Adrenal gland (tissue), 12 donors: ENCODE data around the gene NAA20. TPM values are rescaled to one million over a fixed set of nuclear protein-coding genes. Genes with fewer than 3 reads are reported as not detected.

Source experiments
- DNase-seq, 7 donors: peaks; one replicate each; pipeline ENCODE4 v3.0.0-alpha.2; 2019 to 2020
- H3K27ac ChIP-seq, 5 donors: fragments of 200-600 bp; sonication (generic) in 4 of 5; 1 replicate in 3 of 5; 2 replicates in 2 of 5; pipeline versions ENCODE4 v1.5.1 to v1.8.0; 2016 to 2020; ENCODE audit warnings: mild to moderate bottlenecking in 1 of 5
- H3K27me3 ChIP-seq: fragments of 200-600 bp; 2 replicates; pipeline ENCODE4 v1.8.0; 2021
- H3K36me3 ChIP-seq, 2 donors: fragments of 200-600 bp; replicated peaks in 1 of 2; 1 replicate in 1 of 2; 2 replicates in 1 of 2; pipeline versions ENCODE4 v1.5.1 to v1.8.0; 2018 to 2022
- H3K4me1 ChIP-seq, 2 donors: fragments of 200-600 bp; replicated peaks in 1 of 2; 1 replicate in 1 of 2; 2 replicates in 1 of 2; pipeline versions ENCODE4 v1.5.1 to v1.8.0; 2018 to 2021
- H3K4me3 ChIP-seq, 4 donors: fragments of 200-600 bp; sonication (generic) in 3 of 4; one replicate each; pipeline ENCODE4 v1.5.1; 2016 to 2018
- H3K9me3 ChIP-seq, 3 donors: fragments of 200-600 bp; sonication (generic) in 1 of 3; replicated peaks in 1 of 3; 1 replicate in 2 of 3; 2 replicates in 1 of 3; pipeline versions ENCODE4 v1.5.1 to v1.8.0; 2016 to 2021
- POLR2A ChIP-seq, 2 donors: fragments of 450-650 bp; IDR thresholded peaks; one replicate each; pipeline ENCODE4 v1.6.1; 2017; ENCODE audit warnings: antibody characterized with exemption in 2 of 2, mild to moderate bottlenecking in 2 of 2, moderate library complexity in 1 of 2
- WGBS, 4 donors: extraction: QIAGEN DNeasy Blood & Tissue Kit in 2 of 4; methylation state at CpG; one replicate each; pipeline versions ENCODE4 v1.1.5 to v1.1.7; 2013 to 2017; 5-methylcytosine and 5-hydroxymethylcytosine counted together
- intact Hi-C, 2 donors: fragments of 100-400 bp; cut with DNase I; formaldehyde crosslinking; loops; one replicate each; pipeline versions ENCODE4 v1.14.1 to v1.15.0; 2022 to 2023
- polyA plus RNA-seq, 3 donors: library from polyadenylated mRNA; stranded (reverse); fragments of 200-250 nt in 2 of 3; fragments of 350-450 nt in 1 of 3; fragmentation: Illumina TruSeq in 1 of 3; extraction: RNeasy Lipid Tissue Mini Kit (QIAGEN cat#74804) in 1 of 3; gene quantifications; one replicate each; pipeline ENCODE4 v1.2.3, GENCODE V29; 2013 to 2014
- total RNA-seq, 9 donors: library from RNA; depleted of rRNA in 4 of 9; stranded (reverse); fragments of >200 nt in 4 of 9; fragments of 120-200 nt in 1 of 9; fragmentation: NEBNext Ultra II Directional in 1 of 9; extraction: Animal tissue kit (Norgen Biotek cat#: 25700) in 1 of 9; gene quantifications; one replicate each; pipeline versions ENCODE4 v1.1.0 to v1.2.4, GENCODE V29; 2013 to 2023
- TF ChIP-seq, protein P1 (sequence below), 6 experiments: fragments of 450-650 bp in 4 of 6; fragments of 200-600 bp in 2 of 6; sonication (generic) in 1 of 6; IDR thresholded peaks; 1 replicate in 5 of 6; 2 replicates in 1 of 6; pipeline versions ENCODE4 v1.5.1 to v1.8.0; 2016 to 2021; ENCODE audit warnings: antibody characterized with exemption in 6 of 6, mild to moderate bottlenecking in 2 of 6, moderate library complexity in 1 of 6
- donor health status: healthy with polysubstance abuse.
- donor health status: Bipolar disorder and iron deficiency.
- donor health status: DM: yes; HTN: yes; CAD: no.
- donor health status: DM: no; HTN: no; CAD: no.
- donor health status: DM: no; HTN: no; CAD: no.
- donor health status: DM: yes; HTN: yes; CAD: no.

NAA20 gene
- total and polyA plus RNA-seq, 12 donors, result 19.4 to 124 (median 59.0) TPM

DNA sequence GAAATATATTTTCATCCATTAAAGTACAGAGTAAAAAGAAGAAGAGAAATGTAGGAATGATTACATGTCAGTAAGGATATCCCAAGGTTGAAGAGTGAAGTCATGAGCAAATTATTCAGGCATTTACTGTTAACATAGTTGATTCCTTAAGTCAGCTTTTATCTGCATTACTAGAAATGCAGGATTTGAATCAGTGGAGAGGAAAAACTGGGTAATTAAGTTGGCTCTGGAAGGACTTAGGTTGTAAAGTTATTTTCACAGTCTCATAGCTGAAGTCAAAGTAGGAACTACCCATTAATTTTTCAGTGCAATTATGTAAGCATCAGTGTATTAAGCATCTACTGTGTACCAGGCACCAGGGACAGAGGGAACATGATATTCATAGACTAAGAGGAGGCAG lies 7.8 kb downstream of the NAA20 start:
- Histone ChIP-seq H3K9me3 (no peaks in the 10 kb centered on the region), H3K27me3 (no peaks in the 10 kb centered on the region), H3K4me3 (no peak overlapping the region), H3K27ac (peak overlapping the region in 1 of 5 donors; percentile 3), H3K4me1 (peaks cover 0 to 13% of the 10 kb centered on the region in 2 donors), H3K36me3 (peaks cover 0 to 33% of the 10 kb centered on the region in 2 donors)
- no peak for DNase-seq
- intact Hi-C loops, result no loop called here
- TF ChIP-seq POLR2A (IDR thresholded peaks at IDR 0.05), result no peak
- TF ChIP-seq, protein P1, sequence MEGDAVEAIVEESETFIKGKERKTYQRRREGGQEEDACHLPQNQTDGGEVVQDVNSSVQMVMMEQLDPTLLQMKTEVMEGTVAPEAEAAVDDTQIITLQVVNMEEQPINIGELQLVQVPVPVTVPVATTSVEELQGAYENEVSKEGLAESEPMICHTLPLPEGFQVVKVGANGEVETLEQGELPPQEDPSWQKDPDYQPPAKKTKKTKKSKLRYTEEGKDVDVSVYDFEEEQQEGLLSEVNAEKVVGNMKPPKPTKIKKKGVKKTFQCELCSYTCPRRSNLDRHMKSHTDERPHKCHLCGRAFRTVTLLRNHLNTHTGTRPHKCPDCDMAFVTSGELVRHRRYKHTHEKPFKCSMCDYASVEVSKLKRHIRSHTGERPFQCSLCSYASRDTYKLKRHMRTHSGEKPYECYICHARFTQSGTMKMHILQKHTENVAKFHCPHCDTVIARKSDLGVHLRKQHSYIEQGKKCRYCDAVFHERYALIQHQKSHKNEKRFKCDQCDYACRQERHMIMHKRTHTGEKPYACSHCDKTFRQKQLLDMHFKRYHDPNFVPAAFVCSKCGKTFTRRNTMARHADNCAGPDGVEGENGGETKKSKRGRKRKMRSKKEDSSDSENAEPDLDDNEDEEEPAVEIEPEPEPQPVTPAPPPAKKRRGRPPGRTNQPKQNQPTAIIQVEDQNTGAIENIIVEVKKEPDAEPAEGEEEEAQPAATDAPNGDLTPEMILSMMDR (IDR thresholded peaks at IDR 0.05), result no peak

DNA sequence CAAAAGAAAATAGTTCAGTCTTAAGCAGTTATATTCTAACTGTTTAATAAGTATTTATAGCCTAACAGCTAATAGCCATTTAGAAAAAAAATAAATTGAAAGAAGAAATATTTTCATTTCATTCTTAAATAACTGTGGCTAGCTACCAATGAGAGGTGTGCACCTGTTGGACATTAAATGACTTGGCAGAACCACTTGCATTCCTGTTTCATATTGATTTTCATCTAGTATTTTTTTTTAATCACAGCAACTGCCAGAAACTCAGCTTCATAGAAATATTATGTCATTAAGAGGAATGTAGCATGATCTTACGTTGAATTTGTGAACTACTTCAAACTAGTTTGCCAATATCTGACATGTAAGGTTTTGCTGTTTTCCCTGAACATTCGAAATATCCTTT lies 10.1 kb downstream of the NAA20 start:
- no peak overlapping the region for H3K4me3 ChIP-seq
- DNase-seq, result no peak
- H3K27me3 ChIP-seq, result no peaks in the 10 kb centered on the region
- peaks cover 0 to 14% of the 10 kb centered on the region in 2 donors for H3K4me1 ChIP-seq
- TF ChIP-seq, protein P1 (IDR thresholded peaks at IDR 0.05), result no peak
- no peak for TF ChIP-seq POLR2A (IDR thresholded peaks at IDR 0.05)
- no peaks in the 10 kb centered on the region for H3K9me3 ChIP-seq
- WGBS, 4 donors, result 87 to 96% (median 94%) methylated on average over 2 of the region's 2 CpGs
- H3K36me3 ChIP-seq, result peaks cover 0 to 52% of the 10 kb centered on the region in 2 donors
- no peak overlapping the region for H3K27ac ChIP-seq
- intact Hi-C loops, result no loop called here

DNA sequence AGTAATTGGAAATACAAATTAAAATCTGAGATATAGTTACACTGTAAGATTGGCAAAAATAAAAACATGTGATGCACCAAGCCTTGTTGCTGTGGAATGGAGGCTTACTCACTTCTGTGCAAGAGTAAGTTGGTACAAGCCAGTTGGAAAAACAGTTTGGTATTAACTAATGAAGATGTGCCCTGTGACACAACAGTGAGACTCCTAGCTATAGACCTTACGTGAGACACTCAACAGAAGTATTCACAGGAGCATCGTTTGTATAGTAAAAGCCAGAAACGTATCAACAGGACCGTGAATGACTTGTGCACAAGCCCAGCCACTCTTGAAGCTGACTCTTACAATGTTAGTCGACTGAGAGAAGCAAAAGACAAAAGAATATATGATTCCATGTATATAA lies 14.6 kb downstream of the NAA20 start:
- no peak for DNase-seq
- peaks cover 0 to 13% of the 10 kb centered on the region in 2 donors for H3K4me1 ChIP-seq
- 91 to 93% (median 92%) methylated on average over 5 of the region's 5 CpGs for WGBS, 4 donors
- no peaks in the 10 kb centered on the region for H3K27me3 ChIP-seq
- peaks cover 0 to 82% of the 10 kb centered on the region in 2 donors for H3K36me3 ChIP-seq
- intact Hi-C loops, result no loop called here
- TF ChIP-seq POLR2A (IDR thresholded peaks at IDR 0.05), result no peak
- TF ChIP-seq, protein P1 (IDR thresholded peaks at IDR 0.05), result no peak
- H3K9me3 ChIP-seq, result no peaks in the 10 kb centered on the region
- H3K27ac ChIP-seq, result no peak overlapping the region
- no peak overlapping the region for H3K4me3 ChIP-seq

DNA sequence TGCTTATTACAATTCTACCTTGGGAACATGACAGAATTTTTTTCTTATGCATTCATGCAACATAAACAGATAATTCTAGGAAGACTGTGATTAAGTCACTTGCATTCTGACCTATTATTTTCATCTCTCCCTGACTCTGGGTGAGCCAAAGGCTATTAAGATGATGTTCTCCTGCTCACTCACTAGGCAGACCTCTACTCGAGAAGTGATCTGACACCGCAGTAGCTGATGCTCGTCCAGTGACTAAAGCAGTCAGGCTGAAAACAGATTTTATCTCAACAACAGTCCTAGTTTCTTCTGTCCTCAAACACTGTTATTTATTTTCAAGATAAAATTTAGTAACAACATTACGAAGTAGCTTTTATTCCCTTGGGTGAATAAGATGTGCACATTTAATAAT lies 17.3 kb downstream of the NAA20 start:
- Histone ChIP-seq H3K27me3 (no peaks in the 10 kb centered on the region), H3K36me3 (peaks cover 0 to 89% of the 10 kb centered on the region in 2 donors), H3K27ac (peak overlapping the region in 1 of 5 donors; percentile 5), H3K4me3 (no peak overlapping the region), H3K9me3 (no peaks in the 10 kb centered on the region), H3K4me1 (peaks cover 0 to 12% of the 10 kb centered on the region in 2 donors)
- 61 to 83% (median 77%) methylated on average over 4 of the region's 4 CpGs for WGBS, 4 donors
- no peak for DNase-seq
- intact Hi-C loops, result no loop called here
- TF ChIP-seq, protein P1 (IDR thresholded peaks at IDR 0.05), result no peak
- no peak for TF ChIP-seq POLR2A (IDR thresholded peaks at IDR 0.05)
